Activated CD8-positive, alpha-beta memory T cell treated with anti-CD3 and anti-CD28 coated beads, Interleukin-2, amount 50 U/mL, for 48 hours (primary cell): Measurements from ENCODE around the gene HORMAD1.
A peak's percentile ranks its signal among the peaks of the same experiment; 100 is the strongest.
"Not testable (repeated sequence)": the region's sequence is repeated elsewhere in the genome, so short reads cannot be mapped to it uniquely, and the experiment has no call there.

Source experiments
- DNase-seq: peaks from one replicate; pipeline ENCODE4 v3.0.0-alpha.2; 2020

The HORMAD1 gene

DNA sequence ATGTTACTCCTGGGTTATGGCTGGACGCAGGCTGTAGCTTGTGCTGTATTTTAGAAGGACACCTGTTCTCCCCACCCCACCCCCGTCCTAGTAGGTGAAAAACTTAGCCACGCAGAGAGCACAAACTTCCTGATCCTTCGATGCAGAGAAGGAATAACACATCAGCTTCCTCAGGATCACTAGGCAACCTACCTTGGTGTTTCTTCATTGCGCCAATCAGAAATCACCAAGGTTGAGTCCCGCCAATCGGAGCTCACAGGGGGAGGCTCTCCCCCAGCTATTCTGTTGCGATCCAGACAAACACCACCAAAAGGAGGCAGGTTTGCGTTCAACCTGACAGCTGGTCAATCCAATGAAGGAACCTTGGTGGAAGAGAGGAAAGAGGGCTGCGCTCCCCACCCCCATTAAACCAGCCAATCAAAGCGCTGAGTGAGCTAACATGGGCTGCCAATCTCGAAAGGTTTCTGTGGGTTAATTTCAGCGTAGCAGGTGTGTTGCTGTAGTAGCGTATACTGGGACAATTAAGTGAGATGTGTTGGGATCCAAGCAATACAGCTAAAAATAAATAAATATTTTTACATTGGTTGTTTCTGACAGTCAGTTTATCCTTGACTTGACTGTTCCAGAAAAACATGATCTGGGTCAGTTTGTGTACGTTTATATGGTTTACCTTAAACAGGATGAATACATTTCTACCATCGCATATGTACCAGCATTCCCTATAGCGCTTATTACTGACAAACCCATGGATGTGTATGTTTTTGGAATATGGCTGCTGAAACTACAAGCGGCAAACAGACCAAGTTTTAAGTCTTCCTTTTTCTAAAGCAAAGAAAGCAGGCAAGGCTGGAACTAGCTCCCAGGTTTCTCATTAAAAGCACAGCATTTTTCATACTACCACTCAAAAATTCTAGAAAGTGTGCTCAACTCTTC is 23.4 kb downstream of the HORMAD1 start, which contains the start of gene GOLPH3L:
Gene GOLPH3L, minus strand, starts transcription at position 160 of the 933 bp plus-strand sequence. CDS start 2,316 bp downstream, outside the sequence.
- peak; percentile 84 for DNase-seq

- no peak for DNase-seq
Observed at GRCh38 chr1:150696590-150696989, 24.1 kb downstream of the HORMAD1 start.

DNA sequence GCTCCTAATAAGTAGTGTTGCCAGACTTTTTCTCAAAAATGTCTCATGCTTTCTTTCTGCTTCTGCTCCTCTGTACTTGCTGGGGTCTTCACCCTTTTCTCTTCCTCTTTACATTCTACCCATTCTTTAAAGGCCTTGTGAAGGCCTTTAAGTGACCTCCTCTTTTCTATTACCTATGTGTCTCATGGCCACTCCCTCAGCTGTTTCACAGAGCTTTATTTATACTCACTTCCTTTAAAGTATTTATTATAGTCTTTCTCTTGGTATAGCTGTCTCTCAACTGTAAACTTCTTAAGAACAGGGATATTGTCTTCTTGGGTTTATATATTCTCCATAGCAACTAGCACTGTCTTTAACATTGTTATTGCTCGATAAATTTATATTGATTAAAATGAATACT is 24.5 kb downstream of the HORMAD1 start:
- DNase-seq: no peak

- DNase-seq: no peak
Observed at GRCh38 chr1:150695561-150695960, 25.1 kb downstream of the HORMAD1 start.

- no peak for DNase-seq
Observed at GRCh38 chr1:150692720-150693119, 28.0 kb downstream of the HORMAD1 start.

DNA sequence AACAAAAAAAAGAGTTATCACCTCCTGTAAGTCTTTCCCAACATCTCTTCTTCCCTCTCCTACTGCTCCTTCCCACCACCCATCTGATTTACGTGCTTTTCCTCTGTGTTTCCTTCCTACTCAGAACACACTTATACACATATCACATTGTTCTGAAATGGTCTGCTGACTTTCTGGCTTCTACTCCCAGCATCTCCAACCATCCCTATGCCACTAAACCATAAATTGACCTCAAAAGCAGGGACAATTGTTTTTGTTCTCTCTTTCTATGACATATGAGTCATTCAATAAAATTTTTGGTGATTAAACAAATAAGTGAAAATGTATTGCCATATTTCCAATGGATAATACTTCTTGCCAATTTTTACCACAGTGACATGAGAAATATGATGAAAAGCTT is 31.9 kb downstream of the HORMAD1 start:
- DNase-seq: no peak

- no peak for DNase-seq
Observed at GRCh38 chr1:150686275-150686674, 34.4 kb downstream of the HORMAD1 start.

GRCh38 chr1:150683914-150684313 is 36.8 kb downstream of the HORMAD1 start:
- DNase-seq: no peak

DNA sequence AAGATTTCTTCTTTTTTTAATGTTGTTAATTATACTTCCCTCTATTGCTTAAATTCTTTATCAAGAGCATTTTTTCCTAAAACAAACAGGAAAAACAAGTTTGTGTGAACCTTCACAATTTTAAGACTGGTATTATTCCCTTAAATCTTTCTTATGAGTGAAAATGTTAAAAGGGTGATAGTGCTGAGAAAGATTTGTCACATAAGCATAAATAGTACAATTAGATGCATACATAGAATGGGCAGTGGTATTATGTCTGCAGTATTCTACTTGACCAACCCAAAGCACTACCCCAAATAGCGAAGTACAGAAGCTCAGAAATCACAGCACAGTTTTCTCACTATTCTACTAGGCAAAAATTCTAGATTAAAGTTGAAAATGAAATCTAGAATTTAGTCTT is 41.7 kb downstream of the HORMAD1 start:
- no peak for DNase-seq

DNA sequence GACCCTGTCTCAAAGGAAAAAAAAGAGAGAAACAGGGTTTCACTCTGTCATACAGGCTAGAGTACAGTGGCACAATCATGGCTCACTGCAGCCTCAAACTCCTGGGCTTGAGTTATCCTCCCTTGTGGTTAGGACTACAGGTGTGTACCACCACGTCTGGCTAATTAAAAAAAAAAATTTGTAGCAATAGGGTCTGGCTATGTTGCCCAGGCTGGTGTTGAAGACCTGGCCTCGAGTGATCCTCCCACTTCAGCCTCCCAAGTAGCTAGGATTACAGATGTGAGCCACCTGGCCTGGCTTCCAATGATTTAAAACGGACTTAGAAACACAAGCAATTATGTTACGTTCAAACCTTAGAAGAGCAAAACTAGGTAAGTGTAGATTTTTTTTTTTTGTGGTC is 45.8 kb downstream of the HORMAD1 start:
- DNase-seq: no peak

DNA sequence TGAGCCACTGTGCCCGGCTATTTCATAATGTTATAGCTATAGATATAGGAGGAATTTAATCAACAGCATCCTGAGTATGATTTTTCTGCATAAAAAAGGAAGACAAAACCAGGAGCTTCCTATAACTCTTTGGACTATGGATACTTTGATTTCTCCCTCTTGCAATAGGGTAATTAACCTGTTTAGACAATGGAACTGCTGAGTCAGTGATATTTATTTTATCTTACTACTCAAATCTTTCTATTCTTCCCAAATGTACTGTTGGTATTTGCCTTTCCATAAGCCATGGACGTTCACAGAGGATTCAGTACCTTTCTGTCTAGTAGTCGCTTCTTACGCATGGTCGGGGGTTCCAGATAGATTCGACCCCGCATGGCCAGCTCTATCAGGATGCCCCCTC is 57.4 kb downstream of the HORMAD1 start:
- no peak for DNase-seq

DNA sequence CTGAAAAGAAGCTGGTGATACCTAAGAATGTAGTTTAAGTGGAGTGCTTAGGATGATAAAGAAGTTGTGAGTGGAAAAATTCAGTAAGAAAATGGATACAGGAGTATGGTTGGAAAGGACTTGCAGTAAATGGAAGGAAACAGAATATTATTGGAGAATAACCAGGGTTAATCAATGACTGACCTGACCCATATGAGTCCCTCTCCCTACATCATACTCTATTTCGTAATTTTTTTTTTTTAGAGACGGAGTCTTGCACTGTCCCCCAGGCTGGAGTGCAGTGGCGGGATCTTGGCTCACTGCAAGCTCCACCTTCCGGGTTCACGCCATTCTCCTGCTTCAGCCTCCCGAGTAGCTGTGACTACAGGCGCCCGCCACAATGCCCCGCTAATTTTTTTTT is 57.9 kb downstream of the HORMAD1 start:
- no peak for DNase-seq

GRCh38 chr1:150661156-150661555 is 59.5 kb downstream of the HORMAD1 start:
- DNase-seq: no peak

- no peak for DNase-seq
Observed at GRCh38 chr1:150660584-150660983, 60.1 kb downstream of the HORMAD1 start.

DNA sequence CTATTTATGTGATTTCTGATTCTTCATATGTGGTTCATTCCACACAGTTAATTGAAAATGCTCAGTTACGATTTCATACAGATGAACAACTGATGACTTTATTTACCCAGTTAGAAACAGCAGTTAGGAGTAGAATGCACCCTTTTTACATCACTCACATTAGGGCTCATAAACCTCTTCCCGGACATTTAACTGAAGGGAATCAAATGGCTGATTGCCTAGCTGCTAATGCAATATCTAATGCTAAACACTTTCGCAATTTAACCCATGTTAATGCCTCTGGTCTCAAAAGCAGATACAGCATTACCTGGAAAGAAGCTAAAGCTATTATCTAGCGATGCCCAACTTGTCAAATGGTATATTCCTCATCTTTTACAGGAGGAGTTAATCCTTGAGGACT is 63.6 kb downstream of the HORMAD1 start:
- DNase-seq: not testable (repeated sequence)

- DNase-seq: not testable (repeated sequence)
Observed at GRCh38 chr1:150654635-150655034, 66.1 kb downstream of the HORMAD1 start.

DNA sequence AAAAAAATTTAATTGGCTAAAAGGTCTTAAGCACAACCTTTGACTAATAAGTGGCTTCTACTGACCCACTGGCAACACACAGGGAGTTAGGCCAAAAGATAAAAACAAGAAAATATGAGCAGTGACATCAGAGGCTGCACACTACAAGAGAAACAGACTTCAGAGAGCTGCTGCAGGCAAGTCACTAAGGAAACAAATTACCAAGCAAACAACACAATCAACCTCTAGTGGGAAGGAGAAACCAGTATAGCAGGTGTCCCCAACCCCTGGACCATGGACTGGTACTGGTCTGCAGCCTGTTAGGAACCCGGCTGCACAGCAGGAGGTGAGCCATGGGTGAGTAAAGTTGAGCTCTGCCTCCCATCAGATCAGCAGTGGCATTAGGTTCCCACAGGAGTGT is 70.5 kb downstream of the HORMAD1 start:
- DNase-seq: no peak

DNA sequence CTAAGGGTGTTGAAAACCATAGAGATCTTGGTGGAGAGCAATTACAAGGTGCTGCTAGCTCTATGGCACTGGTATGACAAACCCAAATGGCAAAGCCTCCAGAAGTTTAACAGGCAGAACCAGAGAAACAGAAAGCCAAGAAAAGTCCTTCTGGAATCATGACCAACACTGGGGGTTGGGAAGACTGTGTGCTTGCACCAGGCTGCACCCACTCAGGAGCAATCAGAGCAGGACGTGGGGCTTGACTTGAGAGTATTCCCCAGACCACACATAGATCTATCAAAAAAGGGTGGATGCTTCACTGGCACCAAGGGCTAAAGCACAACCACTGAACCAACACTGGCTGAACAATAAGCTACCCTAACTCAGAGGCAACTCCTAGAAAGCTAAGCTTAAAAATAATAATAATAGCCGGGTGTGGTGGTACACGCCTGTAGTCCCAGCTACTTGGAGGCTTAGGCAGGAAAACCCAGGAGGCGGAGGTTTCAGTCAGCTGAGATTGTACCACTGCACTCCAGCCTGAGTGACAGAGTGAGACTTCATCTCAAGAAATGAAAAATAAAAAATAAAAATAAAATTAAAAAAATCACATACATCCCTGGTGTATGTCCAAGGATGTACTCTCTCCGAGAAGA is 71.1 kb downstream of the HORMAD1 start:
- no peak for DNase-seq
